CD4-positive, CD25-positive, alpha-beta regulatory T cell (primary cell): ENCODE results near the gene CNNM4. TPM values are rescaled to one million over a fixed set of nuclear protein-coding genes. Genes with fewer than 3 reads are reported as not detected.

Source experiments
- ATAC-seq, 2 donors: fragments of 150-1000 bp; cut with Tn5 transposase; one replicate each; pipeline ENCODE4 v1.10.0; 2021; ENCODE audit warnings: low read depth in 2 of 2, moderate number of reproducible peaks in 2 of 2, moderate library complexity in 1 of 2
- DNase-seq, 3 donors: peaks; one replicate each; pipeline versions ENCODE4 v3.0.0 to v3.0.0-alpha.2; 2012 to 2022; ENCODE audit warnings: mixed read lengths in 1 of 3
- H3K27ac ChIP-seq: one replicate; pipeline ENCODE4 v1.7.0; 2013; ENCODE audit warnings: mild to moderate bottlenecking, low read length; ENCODE audit not compliant: insufficient read depth, poor library complexity, severe bottlenecking
- H3K27me3 ChIP-seq: one replicate; pipeline ENCODE4 v1.7.0; 2013; ENCODE audit warnings: low read length; ENCODE audit not compliant: control insufficient read depth, insufficient read depth
- H3K36me3 ChIP-seq: one replicate; pipeline ENCODE4 v1.7.0; 2013; ENCODE audit warnings: mild to moderate bottlenecking, low read length, moderate library complexity; ENCODE audit not compliant: control insufficient read depth, insufficient read depth
- H3K4me1 ChIP-seq: 2 replicates; pipeline ENCODE4 v1.7.0; 2013; ENCODE audit warnings: mild to moderate bottlenecking, low read length; ENCODE audit not compliant: insufficient read depth, control insufficient read depth, poor library complexity, severe bottlenecking
- H3K4me3 ChIP-seq: one replicate; pipeline ENCODE4 v1.7.0; 2013; ENCODE audit warnings: low read depth, mild to moderate bottlenecking, low read length, moderate library complexity
- H3K9me3 ChIP-seq, 2 experiments: 1 replicate in 1 of 2; 2 replicates in 1 of 2; pipeline ENCODE4 v1.7.0; 2013; ENCODE audit warnings: low read length in 2 of 2, mild to moderate bottlenecking in 1 of 2, moderate library complexity in 1 of 2; ENCODE audit not compliant: control insufficient read depth in 2 of 2
- H3K27ac Mint-ChIP-seq, 3 donors: one replicate each; pipeline ENCODE4 v1.8.0; 2020 to 2022; ENCODE audit warnings: mild to moderate bottlenecking in 3 of 3, mixed read lengths in 3 of 3, moderate library complexity in 2 of 3
- H3K27me3 Mint-ChIP-seq: one replicate; pipeline ENCODE4 v1.8.0; 2022; ENCODE audit warnings: mild to moderate bottlenecking, mixed read lengths
- H3K36me3 Mint-ChIP-seq: one replicate; pipeline ENCODE4 v1.8.0; 2020; ENCODE audit warnings: mixed read lengths
- H3K4me1 Mint-ChIP-seq, 4 donors: one replicate each; pipeline ENCODE4 v1.8.0; 2020 to 2022; ENCODE audit warnings: mixed read lengths in 4 of 4, mild to moderate bottlenecking in 1 of 4
- H3K4me3 Mint-ChIP-seq, 4 donors: one replicate each; pipeline ENCODE4 v1.8.0; 2020 to 2022; ENCODE audit warnings: mild to moderate bottlenecking in 4 of 4, mixed read lengths in 4 of 4, moderate library complexity in 3 of 4
- H3K9me3 Mint-ChIP-seq, 7 donors: one replicate each; pipeline ENCODE4 v1.8.0; 2020 to 2022; ENCODE audit warnings: mixed read lengths in 7 of 7, mild to moderate bottlenecking in 3 of 7, moderate library complexity in 2 of 7
- polyA plus RNA-seq, 4 donors: library from polyadenylated mRNA; unstranded; fragments of 300-500 nt; fragmentation: Illumina TruSeq; gene quantifications; one replicate each; pipeline ENCODE4 v1.2.3, GENCODE V29; 2021
- total RNA-seq: library from RNA; stranded (reverse); gene quantifications from one replicate; pipeline ENCODE4 v1.2.3, GENCODE V29; 2022

CNNM4 gene
- total and polyA plus RNA-seq, 5 donors from 2014 or later: 0.98 to 11.2 (median 3.1) TPM

GRCh38 chr2:96839875-96840850 lies 79.5 kb downstream of the CNNM4 start:
- Mint-ChIP-seq H3K4me1 (peaks cover 0 to 19% (median 6%) of the 10 kb centered on the region in 4 donors), H3K27me3 (no peaks in the 10 kb centered on the region), H3K36me3 (no peaks in the 10 kb centered on the region), H3K9me3 (no peaks in the 10 kb centered on the region), H3K27ac (peak overlapping the region in 1 of 3 donors; percentile 14), H3K4me3 (peak overlapping the region in 2 of 4 donors; percentile 56 to 73)
- Histone ChIP-seq H3K9me3 (no peaks in the 10 kb centered on the region), H3K4me3 (no peak overlapping the region), H3K27ac (no peak overlapping the region), H3K27me3 (no peaks in the 10 kb centered on the region), H3K4me1 (peaks cover 19% of the 10 kb centered on the region), H3K36me3 (no peaks in the 10 kb centered on the region)
- ATAC-seq: no peak
- no peak for DNase-seq

DNA sequence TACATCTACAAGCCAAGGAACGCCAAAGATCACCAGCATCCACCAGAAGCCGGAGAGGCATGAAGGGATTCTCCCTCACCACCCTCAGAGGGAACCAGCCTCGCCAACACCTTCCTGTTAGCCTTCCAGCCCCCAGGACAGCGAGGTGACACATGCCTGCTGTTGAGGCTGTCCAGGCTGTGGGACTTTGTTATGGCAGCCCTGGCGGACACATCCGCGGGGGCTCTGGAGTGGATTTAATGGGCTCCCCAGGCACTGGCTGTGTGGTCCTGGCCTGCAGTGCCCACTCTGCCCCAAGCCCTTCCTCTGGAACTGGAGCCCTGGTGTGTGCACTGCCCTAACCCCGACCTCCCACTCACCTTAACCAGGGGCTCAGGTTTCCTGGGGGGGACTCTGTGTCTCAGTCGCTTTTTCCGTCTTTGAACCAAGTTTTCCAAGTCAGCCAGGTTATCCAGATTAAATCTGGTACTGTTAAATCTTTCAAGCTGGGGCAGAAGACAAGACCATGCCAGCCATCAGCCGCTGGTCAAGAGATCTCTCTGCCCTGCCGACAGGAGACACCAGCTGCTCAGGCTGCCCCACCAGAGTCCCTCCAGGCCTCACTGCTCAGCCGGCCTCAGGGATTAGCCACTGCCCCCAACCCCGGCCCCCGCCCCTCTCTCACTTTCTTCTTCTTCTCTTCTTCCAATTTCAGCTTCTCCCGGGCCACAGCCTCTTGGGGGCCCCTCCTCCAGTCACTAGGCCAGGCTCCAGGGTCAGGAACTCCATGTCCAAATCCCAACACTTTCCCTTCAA lies 81.2 kb downstream of the CNNM4 start:
- Mint-ChIP-seq H3K36me3 (no peaks in the 10 kb centered on the region), H3K27ac (peak overlapping the region in 1 of 3 donors; percentile 79), H3K4me1 (peaks cover 0 to 19% (median 6%) of the 10 kb centered on the region in 4 donors), H3K9me3 (no peaks in the 10 kb centered on the region), H3K27me3 (no peaks in the 10 kb centered on the region), H3K4me3 (no peak overlapping the region)
- no peak overlapping the region for H3K27ac ChIP-seq
- no peaks in the 10 kb centered on the region for H3K27me3 ChIP-seq
- ATAC-seq (no peak), DNase-seq (no peak)
- H3K36me3 ChIP-seq: peaks cover 4% of the 10 kb centered on the region
- H3K4me3 ChIP-seq: no peak overlapping the region
- peaks cover 19% of the 10 kb centered on the region for H3K4me1 ChIP-seq
- H3K9me3 ChIP-seq: no peaks in the 10 kb centered on the region

GRCh38 chr2:96842600-96842999 lies 81.9 kb downstream of the CNNM4 start:
- Mint-ChIP-seq H3K27me3 (no peaks in the 10 kb centered on the region), H3K4me1 (peaks cover 0 to 19% (median 6%) of the 10 kb centered on the region in 4 donors), H3K9me3 (no peaks in the 10 kb centered on the region), H3K4me3 (no peak overlapping the region), H3K36me3 (peaks cover 3% of the 10 kb centered on the region), H3K27ac (peak overlapping the region in 2 of 3 donors; percentile 36 to 79)
- Histone ChIP-seq H3K9me3 (no peaks in the 10 kb centered on the region), H3K27me3 (no peaks in the 10 kb centered on the region), H3K4me1 (peaks cover 19% of the 10 kb centered on the region), H3K27ac (no peak overlapping the region), H3K36me3 (peaks cover 8% of the 10 kb centered on the region), H3K4me3 (no peak overlapping the region)
- no peak for DNase-seq
- no peak for ATAC-seq

DNA sequence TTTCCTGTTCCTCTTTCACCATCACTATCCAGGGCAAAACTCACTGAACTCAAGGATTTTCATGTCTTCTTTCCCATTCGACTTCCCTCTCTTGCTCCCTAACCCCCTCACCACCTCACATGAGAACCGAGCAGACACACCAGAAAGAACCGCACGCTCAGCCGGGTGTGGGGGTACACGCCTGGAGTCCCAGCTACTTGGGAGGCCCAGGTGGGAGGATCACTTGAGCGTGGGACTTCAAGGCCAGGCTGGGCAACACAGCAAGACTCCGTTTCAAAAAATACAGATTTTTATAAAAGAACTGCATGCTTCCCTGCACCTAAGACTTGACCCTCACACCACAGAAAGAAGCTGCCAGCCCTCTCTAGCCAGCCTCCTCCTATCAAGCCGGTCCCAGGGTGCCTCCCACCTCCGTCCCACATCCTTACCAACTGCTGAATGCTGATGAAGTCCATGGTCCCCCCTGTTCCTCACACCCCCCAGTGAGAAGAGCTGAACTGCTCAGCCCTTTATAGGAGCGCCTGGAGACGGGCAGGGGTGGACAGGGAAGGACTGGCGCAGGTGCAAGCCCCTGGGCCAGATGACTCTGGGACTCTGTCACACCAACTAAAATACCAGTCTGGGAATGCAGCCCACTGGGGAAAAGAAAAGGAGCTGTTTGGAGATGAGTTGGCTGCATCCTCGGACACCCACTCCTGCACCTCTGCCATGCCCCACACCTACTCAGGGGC lies 83.0 kb downstream of the CNNM4 start, which contains the start of gene ANKRD23:
TSS of gene ANKRD23 (minus strand) at position 484 of the 731 bp plus-strand sequence. CDS start at position 455, 29 bp downstream.
- Mint-ChIP-seq H3K9me3 (no peaks in the 10 kb centered on the region), H3K27me3 (no peaks in the 10 kb centered on the region), H3K4me1 (peaks cover 0 to 19% (median 9%) of the 10 kb centered on the region in 4 donors), H3K27ac (peak within 1 kb of the TSS in 2 of 3 donors; percentile 48 to 79), H3K36me3 (peaks cover 9% of the 10 kb centered on the region), H3K4me3 (peak within 1 kb of the TSS in 1 of 4 donors; percentile 45)
- Histone ChIP-seq H3K27me3 (no peaks in the 10 kb centered on the region), H3K4me1 (peaks cover 15% of the 10 kb centered on the region), H3K4me3 (no peak within 1 kb of the TSS), H3K9me3 (no peaks in the 10 kb centered on the region), H3K27ac (no peak within 1 kb of the TSS), H3K36me3 (peaks cover 18% of the 10 kb centered on the region)
- DNase-seq (no peak), ATAC-seq (no peak)

DNA sequence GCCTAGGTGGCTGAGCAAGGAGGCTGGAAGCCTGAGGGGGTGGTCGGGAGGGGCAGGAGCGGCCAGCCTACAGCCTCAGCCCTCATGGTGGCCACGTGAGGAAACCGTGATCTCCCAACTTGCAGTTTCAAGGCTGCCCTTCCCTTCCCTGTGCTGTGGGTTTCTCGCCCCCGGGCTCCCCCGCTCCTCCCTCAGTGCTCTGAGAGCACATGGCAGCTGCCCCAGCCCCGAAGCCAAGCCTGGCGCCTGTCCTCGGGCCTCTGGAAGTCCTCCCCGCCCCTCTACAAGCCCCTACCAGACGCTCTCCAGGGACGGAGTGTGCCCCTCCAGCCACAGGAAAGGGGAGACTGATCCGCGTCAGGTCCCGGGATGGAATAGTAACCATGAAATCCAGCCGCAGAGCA lies 83.7 kb downstream of the CNNM4 start:
- DNase-seq: no peak
- H3K36me3 Mint-ChIP-seq: peaks cover 9% of the 10 kb centered on the region
- no peak overlapping the region for H3K4me3 Mint-ChIP-seq
- H3K4me1 ChIP-seq: peaks cover 8% of the 10 kb centered on the region
- H3K36me3 ChIP-seq: peaks cover 22% of the 10 kb centered on the region
- no peaks in the 10 kb centered on the region for H3K9me3 Mint-ChIP-seq
- H3K4me1 Mint-ChIP-seq: peaks cover 0 to 15% (median 8%) of the 10 kb centered on the region in 4 donors
- no peaks in the 10 kb centered on the region for H3K27me3 ChIP-seq
- no peak overlapping the region for H3K27ac ChIP-seq
- no peaks in the 10 kb centered on the region for H3K9me3 ChIP-seq
- ATAC-seq: no peak
- no peak overlapping the region for H3K4me3 ChIP-seq
- no peaks in the 10 kb centered on the region for H3K27me3 Mint-ChIP-seq
- no peak overlapping the region for H3K27ac Mint-ChIP-seq

GRCh38 chr2:96846825-96847224 lies 86.1 kb downstream of the CNNM4 start:
- Histone ChIP-seq H3K27me3 (no peaks in the 10 kb centered on the region), H3K9me3 (no peaks in the 10 kb centered on the region), H3K4me1 (no peaks in the 10 kb centered on the region), H3K27ac (no peak overlapping the region), H3K4me3 (no peak overlapping the region), H3K36me3 (peaks cover 40% of the 10 kb centered on the region)
- no peaks in the 10 kb centered on the region for H3K27me3 Mint-ChIP-seq
- ATAC-seq: no peak
- H3K36me3 Mint-ChIP-seq: peaks cover 13% of the 10 kb centered on the region
- no peak overlapping the region for H3K27ac Mint-ChIP-seq
- no peak overlapping the region for H3K4me3 Mint-ChIP-seq
- peaks cover 0 to 6% (median 3%) of the 10 kb centered on the region in 4 donors for H3K4me1 Mint-ChIP-seq
- DNase-seq: no peak
- H3K9me3 Mint-ChIP-seq: no peaks in the 10 kb centered on the region

DNA sequence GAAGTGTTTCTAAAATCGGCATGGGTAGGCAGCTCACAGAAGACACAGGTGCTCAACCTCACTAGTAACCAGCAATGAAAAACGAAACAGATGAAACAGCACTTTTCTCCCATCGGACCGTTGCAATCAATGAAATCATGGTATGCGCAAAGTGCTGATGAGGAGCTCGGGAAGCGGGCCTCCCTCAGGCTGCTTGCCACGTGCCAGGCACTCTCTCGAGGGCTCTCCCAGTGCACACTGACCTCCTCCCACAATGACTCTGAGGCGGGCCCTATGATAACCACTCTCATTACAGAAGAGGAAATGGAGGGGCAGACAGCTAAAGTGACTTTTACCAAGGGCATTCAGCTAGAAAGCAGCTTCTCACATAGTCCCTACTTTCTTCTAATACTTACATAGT lies 86.9 kb downstream of the CNNM4 start:
- Histone ChIP-seq H3K9me3 (no peaks in the 10 kb centered on the region), H3K27ac (no peak overlapping the region), H3K4me1 (no peaks in the 10 kb centered on the region), H3K4me3 (no peak overlapping the region), H3K27me3 (no peaks in the 10 kb centered on the region), H3K36me3 (peaks cover 46% of the 10 kb centered on the region)
- no peak for DNase-seq
- Mint-ChIP-seq H3K4me1 (peaks cover 0 to 6% (median 4%) of the 10 kb centered on the region in 4 donors), H3K27me3 (no peaks in the 10 kb centered on the region), H3K36me3 (peaks cover 16% of the 10 kb centered on the region), H3K4me3 (no peak overlapping the region), H3K27ac (no peak overlapping the region), H3K9me3 (no peaks in the 10 kb centered on the region)
- no peak for ATAC-seq
